Measurements from ENCODE around the gene BEST1. TPM values are rescaled to one million over a fixed set of nuclear protein-coding genes. Genes with fewer than 3 reads are reported as not detected.

The BEST1 gene
- 0.63 TPM for total RNA-seq

- no peak for ATAC-seq
- DNase-seq (ENCODE audit: low spot score): peak; percentile 33
These were observed at the start of gene BEST1 for GRCh38 chr11:61950035-61950547. BEST1 (plus strand) TSS chr11:61950351; CDS start chr11:61951807, 1,456 bp downstream.

- DNase-seq (ENCODE audit: low spot score) (no peak), ATAC-seq (no peak)
These were observed 48.8 kb upstream of the BEST1 start for GRCh38 chr11:61901397-61901796.

GRCh38 chr11:61902313-61902712, 47.8 kb upstream of the BEST1 start:
- DNase-seq (ENCODE audit: low spot score): no peak
- ATAC-seq: no peak

- ATAC-seq: no peak
These were observed 46.3 kb upstream of the BEST1 start for GRCh38 chr11:61903845-61904244.

GRCh38 chr11:61904539-61905048, 45.6 kb upstream of the BEST1 start:
- DNase-seq (ENCODE audit: low spot score): no peak
- peak; percentile 85 for ATAC-seq

More at GRCh38 chr11:61903845-61904244, 46.3 kb upstream of the BEST1 start:
- no peak for DNase-seq (ENCODE audit: low spot score)

GRCh38 chr11:61905067-61905696, 45.0 kb upstream of the BEST1 start:
- no peak for ATAC-seq
- DNase-seq (ENCODE audit: low spot score): no peak

GRCh38 chr11:61905801-61906521, 44.2 kb upstream of the BEST1 start:
- ATAC-seq (no peak), DNase-seq (ENCODE audit: low spot score) (no peak)

GRCh38 chr11:61906522-61906909, 43.6 kb upstream of the BEST1 start:
- DNase-seq (ENCODE audit: low spot score): no peak
- ATAC-seq: no peak

- DNase-seq (ENCODE audit: low spot score) (no peak), ATAC-seq (no peak)
These were observed 42.9 kb upstream of the BEST1 start for GRCh38 chr11:61907282-61907681.

GRCh38 chr11:61907871-61908729, 42.1 kb upstream of the BEST1 start:
- no peak for DNase-seq (ENCODE audit: low spot score)
- ATAC-seq: no peak

GRCh38 chr11:61908730-61909316, 41.3 kb upstream of the BEST1 start:
- no peak for DNase-seq (ENCODE audit: low spot score)
- peak; percentile 50 for ATAC-seq

- DNase-seq (ENCODE audit: low spot score): no peak
- ATAC-seq: no peak
These were observed 39.7 kb upstream of the BEST1 start for GRCh38 chr11:61910187-61911127.

GRCh38 chr11:61911128-61911700, 38.9 kb upstream of the BEST1 start:
- DNase-seq (ENCODE audit: low spot score): no peak
- no peak for ATAC-seq

- ATAC-seq: no peak
- DNase-seq (ENCODE audit: low spot score): peak; percentile 40
These were observed 38.2 kb upstream of the BEST1 start for GRCh38 chr11:61911701-61912529.

- ATAC-seq (no peak), DNase-seq (ENCODE audit: low spot score) (peak; percentile 53)
These were observed 37.6 kb upstream of the BEST1 start for GRCh38 chr11:61912530-61912898.

- peak; percentile 36 for DNase-seq (ENCODE audit: low spot score)
- no peak for ATAC-seq
These were observed 37.0 kb upstream of the BEST1 start for GRCh38 chr11:61912991-61913698.

GRCh38 chr11:61913699-61914395, 36.3 kb upstream of the BEST1 start:
- ATAC-seq (no peak), DNase-seq (ENCODE audit: low spot score) (peak; percentile 39)

Data from left lobe of liver (tissue), 2 donors.